SU-DHL-6 (cell line): ENCODE results near the gene FAM124A.

Source experiments
- H2AFZ ChIP-seq: fragments of 200-600 bp; sonication (generic); 2 replicates; pipeline ENCODE4 v1.6.1; 2014; ENCODE audit warnings: low read depth, mild to moderate bottlenecking, moderate library complexity, mixed read lengths, antibody characterized with exemption, low read length; ENCODE audit not compliant: severe bottlenecking
- H3F3A ChIP-seq: fragments of 200-600 bp; shearing (Covaris generic); 2 replicates; pipeline ENCODE4 v1.6.0; 2016; ENCODE audit warnings: antibody characterized with exemption, mild to moderate bottlenecking; ENCODE audit not compliant: insufficient read depth
- H3K27ac ChIP-seq: fragments of 200-600 bp; sonication (generic); 2 replicates; pipeline ENCODE4 v1.5.1; 2016; ENCODE audit warnings: low read depth, mild to moderate bottlenecking, low read length, moderate library complexity, mixed read lengths
- H3K27me3 ChIP-seq: fragments of 200-600 bp; sonication (generic), shearing (Covaris generic); 2 replicates; pipeline ENCODE4 v1.6.0; 2014; ENCODE audit warnings: mild to moderate bottlenecking, low read length
- H3K36me3 ChIP-seq: fragments of 200-600 bp; sonication (generic); 2 replicates; pipeline ENCODE4 v1.6.1; 2014; ENCODE audit warnings: mild to moderate bottlenecking, low read length, mixed read lengths
- H3K4me2 ChIP-seq: fragments of 300-600, 200-600 bp; shearing (Covaris generic), sonication (generic); 2 replicates; pipeline ENCODE4 v1.6.0; 2014; ENCODE audit warnings: low read length, low read depth, mild to moderate bottlenecking; ENCODE audit not compliant: poor library complexity, severe bottlenecking
- H3K4me3 ChIP-seq: fragments of 200-600 bp; sonication (generic); 2 replicates; pipeline ENCODE4 v1.5.1; 2014; ENCODE audit warnings: antibody characterized with exemption, low read length, mild to moderate bottlenecking, mixed read lengths; ENCODE audit not compliant: insufficient read depth, poor library complexity, severe bottlenecking
- H3K79me2 ChIP-seq: fragments of 200-600 bp; sonication (generic); 2 replicates; pipeline ENCODE4 v1.6.1; 2014; ENCODE audit warnings: mild to moderate bottlenecking, low read length, moderate library complexity; ENCODE audit not compliant: insufficient read depth
- H3K9ac ChIP-seq: fragments of 200-600 bp; sonication (generic); 2 replicates; pipeline ENCODE4 v1.7.0; 2014; ENCODE audit warnings: mild to moderate bottlenecking, low read length
- H3K9me2 ChIP-seq: fragments of 200-600 bp; sonication (generic); replicated peaks from 2 replicates; pipeline ENCODE4 v1.6.1; 2014; ENCODE audit warnings: low read length; ENCODE audit not compliant: insufficient read depth
- H3K9me3 ChIP-seq: fragments of 200-600 bp; sonication (generic); 2 replicates; pipeline ENCODE4 v1.6.1; 2014; ENCODE audit warnings: low read length, mixed read lengths; ENCODE audit not compliant: insufficient read depth
- H4K20me1 ChIP-seq: fragments of 200-600 bp; sonication (generic); 2 replicates; pipeline ENCODE4 v1.6.1; 2014; ENCODE audit warnings: low read depth, mild to moderate bottlenecking, antibody characterized with exemption, low read length, moderate library complexity, mixed read lengths
- EZH2phosphoT487 ChIP-seq: fragments of 200-600 bp; sonication (generic), shearing (Covaris generic); conservative IDR thresholded peaks from 2 replicates; pipeline ENCODE4 v1.6.1; 2018; ENCODE audit warnings: mild to moderate bottlenecking, antibody characterized with exemption, low read length, moderate library complexity, mixed read lengths
- TF ChIP-seq, protein P1 (sequence below): fragments of 200-600 bp; sonication (generic); IDR thresholded peaks from one replicate; pipeline ENCODE4 v1.5.1; 2017; ENCODE audit warnings: antibody characterized with exemption, mild to moderate bottlenecking, low read length, moderate library complexity; ENCODE audit not compliant: insufficient read depth, poor library complexity, severe bottlenecking

The FAM124A gene

DNA sequence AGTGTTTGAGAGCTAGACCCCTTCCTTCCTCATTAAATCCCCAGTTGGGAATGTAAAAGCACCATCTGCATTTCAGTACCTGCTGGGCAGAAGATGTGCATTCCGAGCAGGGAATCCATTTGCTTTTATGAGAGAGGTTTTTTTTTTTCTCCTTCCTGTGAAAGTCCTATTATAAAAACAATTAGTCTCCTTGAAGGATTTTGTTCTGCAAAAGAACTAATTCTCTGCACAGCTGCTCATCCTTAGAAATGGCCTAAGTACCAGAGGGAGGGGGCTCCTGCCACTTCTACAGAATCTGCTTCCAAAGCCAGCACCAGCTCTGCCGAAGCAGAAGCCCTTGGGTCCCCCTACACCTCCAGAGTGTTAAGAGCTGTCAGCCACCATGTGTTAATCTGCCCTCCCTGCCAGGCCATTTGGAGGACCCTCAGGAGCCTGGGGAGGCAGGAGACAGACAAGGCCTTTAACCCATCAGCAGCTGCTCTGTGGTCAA lies 80.9 kb downstream of the FAM124A start:
- TF ChIP-seq, protein P1, sequence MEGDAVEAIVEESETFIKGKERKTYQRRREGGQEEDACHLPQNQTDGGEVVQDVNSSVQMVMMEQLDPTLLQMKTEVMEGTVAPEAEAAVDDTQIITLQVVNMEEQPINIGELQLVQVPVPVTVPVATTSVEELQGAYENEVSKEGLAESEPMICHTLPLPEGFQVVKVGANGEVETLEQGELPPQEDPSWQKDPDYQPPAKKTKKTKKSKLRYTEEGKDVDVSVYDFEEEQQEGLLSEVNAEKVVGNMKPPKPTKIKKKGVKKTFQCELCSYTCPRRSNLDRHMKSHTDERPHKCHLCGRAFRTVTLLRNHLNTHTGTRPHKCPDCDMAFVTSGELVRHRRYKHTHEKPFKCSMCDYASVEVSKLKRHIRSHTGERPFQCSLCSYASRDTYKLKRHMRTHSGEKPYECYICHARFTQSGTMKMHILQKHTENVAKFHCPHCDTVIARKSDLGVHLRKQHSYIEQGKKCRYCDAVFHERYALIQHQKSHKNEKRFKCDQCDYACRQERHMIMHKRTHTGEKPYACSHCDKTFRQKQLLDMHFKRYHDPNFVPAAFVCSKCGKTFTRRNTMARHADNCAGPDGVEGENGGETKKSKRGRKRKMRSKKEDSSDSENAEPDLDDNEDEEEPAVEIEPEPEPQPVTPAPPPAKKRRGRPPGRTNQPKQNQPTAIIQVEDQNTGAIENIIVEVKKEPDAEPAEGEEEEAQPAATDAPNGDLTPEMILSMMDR = no peak
- TF ChIP-seq EZH2phosphoT487 = no peak
- no peak overlapping the region for H2AFZ ChIP-seq
- H3K4me2 ChIP-seq = no peak overlapping the region
- H3K27ac ChIP-seq = no peak overlapping the region
- no peaks in the 10 kb centered on the region for H3K36me3 ChIP-seq
- H3K27me3 ChIP-seq = no peaks in the 10 kb centered on the region
- H3K9ac ChIP-seq = no peak overlapping the region
- no peaks in the 10 kb centered on the region for H4K20me1 ChIP-seq
- H3K4me3 ChIP-seq = no peak overlapping the region
- H3F3A ChIP-seq = no peaks in the 10 kb centered on the region
- H3K9me2 ChIP-seq = no peaks in the 10 kb centered on the region
- H3K9me3 ChIP-seq = no peaks in the 10 kb centered on the region
- H3K79me2 ChIP-seq = no peaks in the 10 kb centered on the region

DNA sequence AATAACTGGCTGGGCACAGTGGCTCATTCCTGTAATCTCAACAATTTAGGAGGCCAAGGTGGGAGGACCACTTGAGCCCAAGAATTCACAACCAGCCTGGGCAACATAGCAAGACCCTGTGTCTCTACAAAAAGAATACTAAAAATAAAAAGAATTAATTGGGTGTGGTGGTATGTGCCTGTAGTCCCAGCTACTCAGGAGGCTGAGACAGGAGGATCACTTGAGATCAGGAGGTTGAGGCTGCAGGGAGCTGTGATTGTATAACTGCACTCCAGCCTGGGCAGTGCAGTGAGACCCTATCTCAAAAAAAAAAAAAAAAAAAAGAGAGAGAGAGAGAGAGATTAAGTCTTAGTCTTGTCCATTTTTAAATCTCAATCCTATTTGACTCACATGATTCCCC lies 81.7 kb downstream of the FAM124A start:
- Histone ChIP-seq H4K20me1 (no peaks in the 10 kb centered on the region), H3K27ac (no peak overlapping the region), H3K4me3 (no peak overlapping the region), H3K9me2 (no peaks in the 10 kb centered on the region), H3F3A (no peaks in the 10 kb centered on the region), H3K9ac (no peak overlapping the region), H3K9me3 (no peaks in the 10 kb centered on the region), H3K79me2 (no peaks in the 10 kb centered on the region), H3K4me2 (no peak overlapping the region), H3K27me3 (no peaks in the 10 kb centered on the region), H3K36me3 (no peaks in the 10 kb centered on the region), H2AFZ (no peak overlapping the region)
- TF ChIP-seq, protein P1 = no peak
- no peak for TF ChIP-seq EZH2phosphoT487

DNA sequence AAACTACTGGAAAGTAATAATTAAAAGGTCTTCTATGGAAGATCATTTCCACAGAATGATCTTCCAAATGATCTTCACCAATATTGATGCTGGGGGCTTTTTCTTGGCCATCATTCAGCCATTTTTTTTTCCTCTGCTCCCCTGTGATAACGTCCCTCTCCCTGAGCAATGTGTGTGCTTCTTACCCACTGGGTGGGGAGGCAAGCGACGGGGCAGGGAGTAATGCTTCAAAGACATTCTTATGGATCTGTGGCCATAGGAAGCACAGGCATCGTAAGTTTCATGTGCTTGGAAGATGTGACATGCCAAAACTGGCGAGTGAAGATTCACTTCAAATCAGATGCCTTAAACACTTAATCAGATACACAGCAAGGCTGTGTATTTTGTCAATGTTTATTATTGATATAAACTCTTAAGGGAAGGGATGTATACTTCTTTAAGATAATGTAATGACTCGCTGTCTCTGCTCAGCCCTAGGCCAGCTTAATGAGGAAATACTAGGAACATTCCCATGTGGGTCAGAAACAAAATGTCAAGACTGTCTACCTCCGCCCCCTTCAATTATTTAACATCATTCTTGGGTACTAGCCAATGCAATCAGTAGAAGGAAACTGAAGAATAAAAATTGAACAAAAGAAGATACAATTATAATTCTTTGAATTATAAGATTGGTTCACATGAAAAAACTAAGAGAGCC lies 83.2 kb downstream of the FAM124A start:
- Histone ChIP-seq H2AFZ (no peak overlapping the region), H3K9me2 (no peaks in the 10 kb centered on the region), H3K27ac (no peak overlapping the region), H3K36me3 (no peaks in the 10 kb centered on the region), H3K27me3 (no peaks in the 10 kb centered on the region), H3K79me2 (no peaks in the 10 kb centered on the region), H3K4me3 (no peak overlapping the region), H3K4me2 (no peak overlapping the region), H3K9ac (no peak overlapping the region), H4K20me1 (no peaks in the 10 kb centered on the region), H3F3A (no peaks in the 10 kb centered on the region), H3K9me3 (no peaks in the 10 kb centered on the region)
- TF ChIP-seq, protein P1 = no peak
- no peak for TF ChIP-seq EZH2phosphoT487
